Pancreas (tissue), 10 donors: ENCODE results near the gene GCNA. TPM values are rescaled to one million over a fixed set of nuclear protein-coding genes. Genes with fewer than 3 reads are reported as not detected.
A peak's percentile ranks its signal among the peaks of the same experiment; 100 is the strongest.
"Not testable (repeated sequence)": the region's sequence is repeated elsewhere in the genome, so short reads cannot be mapped to it uniquely, and the experiment has no call there.

Experiments
- ATAC-seq, 4 donors: fragments of 200-7000 bp; cut with Tn5 transposase; one replicate each; pipeline versions ENCODE4 v1.8.0 to v1.9.1; 2020; ENCODE audit warnings: mild to moderate bottlenecking in 4 of 4, moderate library complexity in 4 of 4
- DNase-seq, 6 donors: peaks; one replicate each; pipeline ENCODE4 v3.0.0-alpha.2; 2020
- FAIRE-seq: peaks from 2 replicates; lab custom pipeline; 2012; peaks lifted over from hg19 to GRCh38; lab: Jason Lieb, UNC
- H3K27ac ChIP-seq, 4 donors: fragments of 200-600 bp; sonication (generic); 1 replicate in 3 of 4; 2 replicates in 1 of 4; pipeline versions ENCODE4 v1.5.0 to v1.8.0; 2020
- H3K27me3 ChIP-seq, 4 donors: fragments of 200-600 bp; one replicate each; pipeline ENCODE4 v1.8.0; 2021
- H3K36me3 ChIP-seq, 3 donors: fragments of 200-600 bp; sonication (generic) in 1 of 3; one replicate each; pipeline versions ENCODE4 v1.5.0 to v1.8.0; 2020 to 2021
- H3K4me1 ChIP-seq, 3 donors: fragments of 200-600 bp; one replicate each; pipeline ENCODE4 v1.8.0; 2021
- H3K4me3 ChIP-seq, 4 donors: fragments of 200-600 bp; sonication (generic) in 2 of 4; one replicate each; pipeline versions ENCODE4 v1.5.0 to v1.8.0; 2020 to 2021
- H3K9me3 ChIP-seq, 4 donors: fragments of 200-600 bp; one replicate each; pipeline ENCODE4 v1.8.0; 2021
- CTCF ChIP-seq, 4 donors: fragments of 200-600 bp; sonication (generic) in 3 of 4; IDR thresholded peaks; one replicate each; pipeline versions ENCODE4 v1.5.0 to v1.8.0; 2021; ENCODE audit warnings: antibody characterized with exemption in 4 of 4
- WGBS, 2 donors: extraction: QIAGEN DNeasy Blood & Tissue Kit; methylation state at CpG; one replicate each; pipeline ENCODE4 v1.1.7; 2013; 5-methylcytosine and 5-hydroxymethylcytosine counted together
- intact Hi-C, 3 donors: fragments of 100-400 bp; cut with DNase I; formaldehyde crosslinking; loops; one replicate each; pipeline versions ENCODE4 v1.11.1 to v1.14.2; 2022
- polyA plus RNA-seq, 2 donors: library from polyadenylated mRNA; stranded (reverse); fragments of 200-250 nt; gene quantifications; one replicate each; pipeline ENCODE4 v1.2.3, GENCODE V29; 2013
- total RNA-seq, 6 donors: library from RNA; stranded (reverse); fragmentation: NEBNext Ultra II Directional in 4 of 6; extraction: Animal tissue kit (Norgen Biotek cat#: 25700) in 4 of 6; gene quantifications; one replicate each; pipeline versions ENCODE4 v1.2.1 to v1.2.4, GENCODE V29; 2021 to 2023
- donor health status: healthy with polysubstance abuse.
- donor health status: DM: no; HTN: no; CAD: no; lungs with moderate emphysema.
- donor health status: DM: no; HTN: no; CAD: no.
- donor health status: control.
- donor health status: control.
- donor health status: Bipolar disorder and iron deficiency.
- donor health status: DM: yes; HTN: yes; CAD: no.
- donor health status: DM: no; HTN: no; CAD: no.
- donor health status: DM: no; HTN: no; CAD: no.
- donor health status: DM: yes; HTN: yes; CAD: no.

Gene GCNA
- total and polyA plus RNA-seq, 8 donors, result 0.63 to 3.1 (median 0.97) TPM

GRCh38 chrX:71638409-71638808, 60.2 kb downstream of the GCNA start:
- H3K9me3 ChIP-seq, result no peaks in the 10 kb centered on the region
- no peak for ATAC-seq
- no peak overlapping the region for H3K27ac ChIP-seq
- no peak for FAIRE-seq
- H3K4me1 ChIP-seq, result no peaks in the 10 kb centered on the region
- H3K4me3 ChIP-seq, result no peak overlapping the region
- DNase-seq, result no peak
- H3K36me3 ChIP-seq, result no peaks in the 10 kb centered on the region
- intact Hi-C loops, result no loop called here
- H3K27me3 ChIP-seq, result no peaks in the 10 kb centered on the region
- no peak for TF ChIP-seq CTCF (IDR thresholded peaks at IDR 0.05)
- WGBS, 2 donors, result 65 to 70% methylated on average over 4 of the region's 4 CpGs

GRCh38 chrX:71640002-71640401, 61.8 kb downstream of the GCNA start:
- Histone ChIP-seq H3K27ac (no peak overlapping the region), H3K27me3 (no peaks in the 10 kb centered on the region), H3K9me3 (no peaks in the 10 kb centered on the region), H3K36me3 (no peaks in the 10 kb centered on the region), H3K4me1 (no peaks in the 10 kb centered on the region), H3K4me3 (no peak overlapping the region)
- no peak for FAIRE-seq
- no peak for TF ChIP-seq CTCF (IDR thresholded peaks at IDR 0.05)
- no peak for DNase-seq
- 81 to 89% methylated on average over 4 of the region's 4 CpGs for WGBS, 2 donors
- ATAC-seq, result no peak
- intact Hi-C loops, result no loop called here

- 38 to 55% methylated on average over 5 of the region's 6 CpGs for WGBS, 2 donors
- DNase-seq, H3K27ac ChIP-seq, intact Hi-C loops, H3K9me3 ChIP-seq, FAIRE-seq, H3K4me3 ChIP-seq, H3K36me3 ChIP-seq, H3K27me3 ChIP-seq, H3K4me1 ChIP-seq, ATAC-seq: not testable (repeated sequence)
Observed at GRCh38 chrX:71644406-71644805, 66.2 kb downstream of the GCNA start.

GRCh38 chrX:71650333-71650969, 72.2 kb downstream of the GCNA start:
- no peaks in the 10 kb centered on the region for H3K36me3 ChIP-seq
- H3K9me3 ChIP-seq, result no peaks in the 10 kb centered on the region
- 61 to 78% methylated on average over 4 of the region's 4 CpGs for WGBS, 2 donors
- no peak overlapping the region for H3K27ac ChIP-seq
- peaks cover 0 to 11% (median 0%) of the 10 kb centered on the region in 4 donors for H3K27me3 ChIP-seq
- ATAC-seq, result peak in 3 of 4 donors; percentile 37 to 68 (median 58)
- FAIRE-seq, result no peak
- no peak for DNase-seq
- intact Hi-C loops, result no loop called here
- H3K4me3 ChIP-seq, result no peak overlapping the region
- H3K4me1 ChIP-seq, result no peaks in the 10 kb centered on the region
- no peak for TF ChIP-seq CTCF (IDR thresholded peaks at IDR 0.05)

GRCh38 chrX:71652405-71652804, 74.2 kb downstream of the GCNA start:
- peak in 2 of 6 donors; percentile 25 to 36 for DNase-seq
- H3K36me3 ChIP-seq, result no peaks in the 10 kb centered on the region

More at GRCh38 chrX:71652405-71652804, 74.2 kb downstream of the GCNA start:
- H3K4me1 ChIP-seq, result no peaks in the 10 kb centered on the region
- peak in 3 of 4 donors; percentile 77 to 84 (median 80) for ATAC-seq
- no peak overlapping the region for H3K27ac ChIP-seq
- H3K4me3 ChIP-seq, result no peak overlapping the region
- peak; percentile 88 for FAIRE-seq
- WGBS, 2 donors, result 36 to 44% methylated on average over 2 of the region's 2 CpGs
- TF ChIP-seq CTCF (IDR thresholded peaks at IDR 0.05), result peak; percentile 9 to 58 (median 46)
- no peaks in the 10 kb centered on the region for H3K9me3 ChIP-seq
- intact Hi-C loops, result no loop called here
- peaks cover 0 to 18% (median 0%) of the 10 kb centered on the region in 4 donors for H3K27me3 ChIP-seq
